SK-MEL-5 (cell line): Measurements from ENCODE around the gene BICRAL. TPM values are rescaled to one million over a fixed set of nuclear protein-coding genes. Genes with fewer than 3 reads are reported as not detected.

ENCODE experiments used
- DNase-seq: peaks from one replicate; pipeline ENCODE4 v3.0.0-alpha.2; 2016; ENCODE audit warnings: low read depth, low spot score
- in situ Hi-C: cut with HindIII; loops from 2 replicates; pipeline ENCODE4 v1.10.0; 2016; ENCODE audit warnings: low sequenced_read_pairs, high pct_unique_total_duplicates, low pct_unique_long_range_greater_than_20kb
- total RNA-seq: library from RNA; depleted of rRNA; stranded (reverse); fragments of >200 nt; shearing (Covaris generic); gene quantifications from 2 replicates; pipeline ENCODE4 v1.2.3, GENCODE V29; 2014

BICRAL gene
- total RNA-seq, 1 experiment from 2014 or later: 5.2 TPM

- in situ Hi-C loops: no loop called here
- no peak for DNase-seq
Observed at GRCh38 chr6:42818878-42819277, 37.0 kb downstream of the BICRAL start.

GRCh38 chr6:42819803-42820511 lies 38.1 kb downstream of the BICRAL start:
- DNase-seq: peak; percentile 23
- in situ Hi-C loops: no loop called here

- DNase-seq: no peak
- in situ Hi-C loops: no loop called here
Observed at GRCh38 chr6:42820512-42821340, 38.9 kb downstream of the BICRAL start.

GRCh38 chr6:42821341-42821668 lies 39.5 kb downstream of the BICRAL start:
- in situ Hi-C loops: no loop called here

DNA sequence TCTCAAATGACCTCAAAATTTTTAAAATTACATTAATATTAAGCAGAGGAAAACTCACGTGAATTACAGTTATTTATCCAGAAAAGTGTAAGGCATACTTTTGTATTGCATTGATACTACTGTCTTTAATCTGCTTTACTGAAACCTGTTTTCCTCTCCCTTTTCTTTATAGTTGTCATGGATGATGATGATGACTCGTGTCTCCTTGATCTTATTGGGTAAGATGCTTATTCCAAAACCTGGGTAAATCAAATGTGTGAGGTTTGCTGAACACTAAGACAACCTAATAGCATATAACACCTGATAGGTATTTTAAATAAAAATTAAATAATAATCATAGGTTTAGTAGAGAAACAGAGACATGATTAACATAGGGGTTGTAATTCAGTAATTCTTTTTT lies 40.0 kb downstream of the BICRAL start:
- DNase-seq: no peak
- in situ Hi-C loops: no loop called here

More at GRCh38 chr6:42821341-42821668, 39.5 kb downstream of the BICRAL start:
- DNase-seq: no peak

- DNase-seq: no peak
- in situ Hi-C loops: no loop called here
Observed at GRCh38 chr6:42829561-42830092, 47.8 kb downstream of the BICRAL start.

DNA sequence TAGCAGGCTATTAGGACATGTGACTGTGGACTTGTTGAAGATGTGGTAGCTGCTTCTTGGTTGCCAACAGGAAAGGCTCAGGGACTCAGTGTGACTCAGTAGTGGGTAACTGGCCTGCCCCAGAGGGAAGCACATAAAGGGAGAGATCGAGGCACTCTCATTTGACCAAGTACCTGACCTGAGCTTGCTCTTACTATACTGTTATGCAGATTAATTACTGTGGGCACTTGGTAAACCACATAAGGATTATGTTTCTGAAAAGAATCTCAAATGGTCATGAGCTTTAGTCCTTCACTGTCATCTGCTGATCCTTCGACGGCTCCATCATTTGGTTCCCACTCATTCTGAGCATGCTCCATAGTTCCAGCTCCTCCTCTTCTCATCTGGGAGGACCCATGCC lies 49.4 kb downstream of the BICRAL start:
- DNase-seq: no peak
- in situ Hi-C loops: no loop called here

GRCh38 chr6:42834056-42834455 lies 52.2 kb downstream of the BICRAL start:
- in situ Hi-C loops: no loop called here
- no peak for DNase-seq

DNA sequence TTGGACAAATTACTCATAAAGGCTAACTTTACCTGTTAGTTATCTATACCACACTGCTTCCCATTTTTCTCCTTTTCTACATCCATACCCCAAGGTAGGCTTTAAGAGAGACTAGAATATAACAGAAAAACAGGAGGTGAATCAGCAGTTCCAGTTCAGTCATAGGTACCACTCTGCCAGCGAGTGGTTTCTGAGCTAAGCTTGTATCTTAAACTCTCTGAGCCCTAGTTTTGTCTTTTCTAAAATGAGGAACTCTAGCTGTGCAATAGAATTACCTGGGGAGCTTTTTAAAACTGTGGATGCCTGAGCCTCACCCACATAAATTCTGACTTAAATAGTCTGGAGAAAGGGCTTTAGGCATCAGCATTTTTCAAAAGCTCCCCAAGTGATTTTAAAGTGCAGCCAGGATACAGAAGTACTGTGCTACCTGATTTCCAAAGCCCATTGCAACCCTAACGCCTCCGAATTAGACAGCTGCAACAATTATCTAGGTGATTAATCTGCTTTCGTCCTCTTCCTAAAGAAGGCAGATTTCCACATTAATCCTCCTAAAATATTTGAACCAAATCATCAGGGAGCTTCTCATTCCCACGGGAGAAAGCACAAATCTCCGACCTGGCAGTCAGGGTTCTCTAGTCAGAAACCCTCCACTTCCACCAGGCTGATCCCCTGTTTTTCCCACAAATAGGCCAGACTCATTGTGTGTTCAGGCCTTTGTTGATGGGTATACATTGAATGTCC lies 60.2 kb downstream of the BICRAL start:
- no peak for DNase-seq
- in situ Hi-C loops: no loop called here

- in situ Hi-C loops: no loop called here
- no peak for DNase-seq
Observed at GRCh38 chr6:42845327-42845694, 63.5 kb downstream of the BICRAL start.

GRCh38 chr6:42846505-42846904 lies 64.7 kb downstream of the BICRAL start:
- in situ Hi-C loops: no loop called here
- no peak for DNase-seq

DNA sequence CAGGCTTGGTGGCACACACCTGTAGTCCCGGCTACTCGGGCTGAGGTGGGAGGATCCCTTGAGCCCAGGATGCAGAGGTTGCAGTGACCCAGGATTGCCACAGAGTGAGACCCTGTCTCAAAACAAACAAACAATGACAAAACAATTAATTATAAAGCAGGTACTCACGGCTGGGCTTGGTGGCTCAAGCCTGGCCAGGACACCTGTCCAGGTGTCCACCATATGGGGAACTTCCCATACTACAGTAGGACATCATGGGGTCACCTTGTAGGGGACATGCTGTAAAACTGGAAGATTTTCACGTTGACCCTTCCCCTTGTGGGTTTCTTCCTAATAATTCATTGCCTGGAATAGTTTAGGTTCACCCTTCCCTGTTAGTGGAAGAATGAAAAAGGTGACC lies 66.8 kb downstream of the BICRAL start:
- no peak for DNase-seq
- in situ Hi-C loops: no loop called here

DNA sequence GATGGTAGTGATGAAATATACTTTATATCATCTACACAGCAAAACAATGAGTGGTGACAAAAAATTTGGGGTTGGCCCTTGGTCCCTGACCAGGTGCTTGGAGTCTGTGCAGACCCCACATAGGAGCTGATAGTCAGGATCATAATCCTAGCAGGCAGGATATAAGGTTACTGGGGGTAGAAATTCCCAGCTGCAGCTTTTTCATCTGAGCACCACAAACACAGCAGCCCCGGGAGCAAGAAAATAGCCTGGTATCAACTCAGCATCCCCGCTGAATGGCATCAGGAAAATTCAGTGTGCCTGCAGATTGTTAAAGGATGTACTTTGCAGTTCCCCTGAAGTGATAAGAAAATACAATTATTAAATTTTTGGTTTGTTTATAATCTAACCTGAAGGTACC lies 69.7 kb downstream of the BICRAL start:
- in situ Hi-C loops: no loop called here
- DNase-seq: no peak

DNA sequence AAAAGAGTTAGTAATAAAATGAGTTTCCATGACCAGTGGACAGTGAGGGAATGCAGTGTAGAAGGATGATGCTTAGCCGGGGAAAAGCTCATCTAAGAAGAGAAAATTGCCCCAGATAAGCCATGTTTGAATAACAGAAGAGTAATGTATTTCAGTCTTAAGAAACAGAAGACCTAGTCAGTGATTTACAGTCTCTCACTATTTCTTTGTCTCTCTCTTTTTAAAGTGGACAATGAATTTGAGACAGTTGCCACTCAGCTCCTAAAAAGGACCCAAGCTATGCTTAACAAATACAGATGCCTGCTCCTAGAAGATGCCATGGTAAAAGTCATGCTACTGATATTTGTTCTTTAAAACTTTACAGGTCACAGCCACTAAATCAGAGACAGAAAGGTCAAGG lies 78.2 kb downstream of the BICRAL start:
- in situ Hi-C loops: no loop called here
- DNase-seq: no peak

DNA sequence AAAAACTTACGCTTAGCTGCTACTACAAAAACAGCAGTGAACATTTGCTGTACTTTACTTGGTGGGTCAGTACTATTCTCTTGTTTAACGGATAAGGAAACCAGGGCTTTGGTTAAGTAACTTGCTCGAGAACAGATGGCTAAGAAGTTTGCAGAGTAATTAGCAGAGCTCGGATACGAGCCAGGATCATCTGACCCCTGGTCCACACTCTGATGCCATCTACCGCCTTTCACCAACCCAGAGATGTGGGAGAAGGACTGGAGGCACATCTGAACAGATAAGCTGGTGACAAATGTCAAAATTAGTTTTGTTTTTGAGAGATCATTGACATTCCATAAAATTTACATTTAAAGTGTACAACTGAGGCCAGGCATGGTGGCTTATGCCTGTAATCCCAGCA lies 78.6 kb downstream of the BICRAL start:
- DNase-seq: no peak
- in situ Hi-C loops: no loop called here

- in situ Hi-C loops: no loop called here
Observed at GRCh38 chr6:42864602-42865001, 82.8 kb downstream of the BICRAL start.

DNA sequence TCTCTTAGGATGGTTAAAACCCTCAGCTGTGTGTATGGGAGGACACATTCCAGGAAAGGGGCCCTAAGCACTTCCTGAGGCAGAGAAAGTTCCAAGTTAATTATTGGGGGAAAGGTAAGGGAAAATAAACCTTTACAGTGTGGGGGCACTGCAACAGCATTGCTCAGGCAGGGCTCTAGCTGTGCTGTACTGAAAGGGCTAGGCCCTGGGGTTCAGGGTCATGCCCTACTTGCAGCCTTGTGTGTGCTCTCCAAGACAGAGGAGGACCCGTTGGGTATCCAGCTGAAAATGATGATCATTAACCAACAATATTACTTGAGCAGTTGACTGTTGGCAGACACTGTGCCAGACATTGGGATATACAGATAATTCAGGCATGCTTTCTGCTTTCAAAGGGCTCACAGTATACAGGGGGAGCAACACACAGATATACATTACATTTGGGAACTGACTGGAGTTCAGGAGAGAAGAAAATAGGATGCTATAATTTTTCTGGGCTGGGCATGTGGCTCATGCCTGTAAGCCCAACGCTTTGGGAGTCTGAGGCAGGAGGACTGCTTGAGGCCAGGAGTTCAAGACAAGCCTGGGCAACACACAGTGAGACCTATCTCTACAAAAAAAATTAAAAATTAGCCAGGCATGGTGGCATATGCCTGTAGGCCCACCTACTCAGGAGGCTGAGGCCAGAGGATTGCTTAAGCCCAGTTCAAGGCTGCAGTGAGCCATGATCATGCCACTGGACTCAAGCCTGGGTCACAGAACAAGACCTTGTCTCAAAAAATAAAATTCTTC lies 88.5 kb downstream of the BICRAL start:
- DNase-seq: no peak
- in situ Hi-C loops: no loop called here

More at GRCh38 chr6:42864602-42865001, 82.8 kb downstream of the BICRAL start:
- no peak for DNase-seq

DNA sequence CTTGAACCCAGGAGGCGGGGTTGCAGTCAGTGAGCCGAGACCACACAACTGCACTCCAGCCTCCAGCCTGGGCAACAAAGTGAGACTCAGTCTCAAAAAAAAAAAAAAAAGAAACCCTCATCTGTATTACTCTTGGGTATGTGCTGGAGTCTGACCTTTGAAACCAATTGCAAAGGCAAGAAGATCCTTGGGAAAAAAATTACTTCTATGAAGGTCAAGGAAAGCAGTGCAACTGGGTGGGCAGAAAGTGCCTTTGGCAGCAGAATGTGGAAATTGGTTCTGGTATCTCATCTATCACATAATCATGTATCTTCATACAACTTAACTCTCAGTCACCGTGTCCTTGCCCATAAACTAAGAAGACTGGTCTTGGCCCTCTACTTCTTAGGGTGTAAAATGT lies 89.9 kb downstream of the BICRAL start:
- DNase-seq: no peak
- in situ Hi-C loops: no loop called here
